C4-2B (cell line): ENCODE measurements around the gene RITA1.

Experiments
- ZFX ChIP-seq: fragments of 450-650 bp; IDR thresholded peaks from 2 replicates; pipeline ENCODE4 v1.6.1; 2017
- TF ChIP-seq, protein P1 (sequence below): fragments of 450-650 bp; conservative IDR thresholded peaks from 2 replicates; pipeline ENCODE4 v1.5.1; 2017; ENCODE audit warnings: mild to moderate bottlenecking

DNA sequence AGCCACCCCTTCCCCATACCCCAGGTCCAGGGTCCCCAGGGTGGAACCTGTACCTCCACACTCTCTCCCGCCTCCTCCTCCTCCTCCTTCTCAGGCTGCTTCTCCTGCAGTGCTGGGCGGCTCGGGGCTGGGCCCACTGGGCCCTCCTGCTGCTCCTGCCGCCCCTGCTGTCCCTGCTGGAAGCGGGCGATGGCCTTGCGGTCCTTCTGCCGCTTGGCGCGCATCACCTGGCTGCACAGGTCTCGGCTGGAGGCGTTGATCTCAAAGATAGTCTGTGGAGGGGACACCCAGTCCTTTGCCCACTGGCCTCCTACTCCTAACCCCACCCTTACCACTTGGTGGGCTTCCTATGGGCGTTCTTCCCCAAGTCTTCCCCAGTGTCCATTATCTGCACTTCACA lies 21.5 kb upstream of the RITA1 start:
- TF ChIP-seq, protein P1, sequence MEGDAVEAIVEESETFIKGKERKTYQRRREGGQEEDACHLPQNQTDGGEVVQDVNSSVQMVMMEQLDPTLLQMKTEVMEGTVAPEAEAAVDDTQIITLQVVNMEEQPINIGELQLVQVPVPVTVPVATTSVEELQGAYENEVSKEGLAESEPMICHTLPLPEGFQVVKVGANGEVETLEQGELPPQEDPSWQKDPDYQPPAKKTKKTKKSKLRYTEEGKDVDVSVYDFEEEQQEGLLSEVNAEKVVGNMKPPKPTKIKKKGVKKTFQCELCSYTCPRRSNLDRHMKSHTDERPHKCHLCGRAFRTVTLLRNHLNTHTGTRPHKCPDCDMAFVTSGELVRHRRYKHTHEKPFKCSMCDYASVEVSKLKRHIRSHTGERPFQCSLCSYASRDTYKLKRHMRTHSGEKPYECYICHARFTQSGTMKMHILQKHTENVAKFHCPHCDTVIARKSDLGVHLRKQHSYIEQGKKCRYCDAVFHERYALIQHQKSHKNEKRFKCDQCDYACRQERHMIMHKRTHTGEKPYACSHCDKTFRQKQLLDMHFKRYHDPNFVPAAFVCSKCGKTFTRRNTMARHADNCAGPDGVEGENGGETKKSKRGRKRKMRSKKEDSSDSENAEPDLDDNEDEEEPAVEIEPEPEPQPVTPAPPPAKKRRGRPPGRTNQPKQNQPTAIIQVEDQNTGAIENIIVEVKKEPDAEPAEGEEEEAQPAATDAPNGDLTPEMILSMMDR = no peak
- TF ChIP-seq ZFX = no peak
